Nephron (organoid): ENCODE results near the gene CDH12.

Source experiments
- H3K27ac Mint-ChIP-seq, 3 experiments: 2 replicates each; pipeline ENCODE4 v1.8.0; 2020; ENCODE audit warnings: mixed read lengths in 3 of 3, mild to moderate bottlenecking in 2 of 3, moderate library complexity in 1 of 3
- H3K27me3 Mint-ChIP-seq: 2 replicates; pipeline ENCODE4 v1.8.0; 2021; ENCODE audit warnings: low read depth, mild to moderate bottlenecking, moderate library complexity, mixed read lengths
- H3K36me3 Mint-ChIP-seq: 2 replicates; pipeline ENCODE4 v1.8.0; 2020; ENCODE audit warnings: low read depth, mixed read lengths
- H3K4me1 Mint-ChIP-seq: 2 replicates; pipeline ENCODE4 v1.8.0; 2020; ENCODE audit warnings: mixed read lengths
- H3K4me3 Mint-ChIP-seq, 3 experiments: 2 replicates each; pipeline ENCODE4 v1.8.0; 2020; ENCODE audit warnings: mild to moderate bottlenecking in 3 of 3, mixed read lengths in 3 of 3, moderate library complexity in 2 of 3
- H3K9me3 Mint-ChIP-seq: 2 replicates; pipeline ENCODE4 v1.8.0; 2020; ENCODE audit warnings: mixed read lengths
- CTCF ChIP-seq, 3 experiments: fragments of 200-600 bp; sonication (generic); IDR thresholded peaks; one replicate each; pipeline ENCODE4 v1.5.0; 2021; ENCODE audit warnings: antibody characterized with exemption in 3 of 3; ENCODE audit not compliant: unreplicated experiment in 3 of 3

The CDH12 gene

DNA sequence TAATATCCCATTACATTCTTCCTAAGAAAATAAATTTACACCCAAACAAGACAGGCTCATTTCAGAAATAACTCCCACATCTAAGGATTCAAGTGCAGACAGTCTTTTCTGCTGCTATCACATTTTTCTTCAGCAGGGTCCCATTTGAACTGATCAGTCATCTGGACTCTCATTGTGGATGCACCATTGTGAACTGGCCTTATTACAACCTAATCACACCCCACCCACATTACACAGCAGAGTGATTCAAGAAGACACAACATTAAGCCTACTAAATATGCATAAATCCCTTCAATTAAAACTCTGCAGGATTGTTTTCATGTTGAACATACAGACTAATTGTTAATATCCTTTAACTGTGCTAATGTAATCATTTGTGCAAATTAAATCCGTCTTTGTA lies 146.2 kb downstream of the CDH12 start:
- Mint-ChIP-seq H3K4me1 (no peaks in the 10 kb centered on the region), H3K27me3 (peaks cover 4% of the 10 kb centered on the region), H3K4me3 (no peak overlapping the region), H3K9me3 (no peaks in the 10 kb centered on the region), H3K27ac (no peak overlapping the region), H3K36me3 (no peaks in the 10 kb centered on the region)
- TF ChIP-seq CTCF (IDR thresholded peaks at IDR 0.05; ENCODE audit: unreplicated experiment in 3 of 3) = no peak

GRCh38 chr5:22699319-22699718 lies 153.8 kb downstream of the CDH12 start:
- Mint-ChIP-seq H3K4me3 (no peak overlapping the region), H3K9me3 (no peaks in the 10 kb centered on the region), H3K27me3 (no peaks in the 10 kb centered on the region), H3K27ac (no peak overlapping the region), H3K4me1 (no peaks in the 10 kb centered on the region), H3K36me3 (no peaks in the 10 kb centered on the region)
- TF ChIP-seq CTCF (IDR thresholded peaks at IDR 0.05; ENCODE audit: unreplicated experiment in 3 of 3) = no peak

GRCh38 chr5:22693121-22693520 lies 160.0 kb downstream of the CDH12 start:
- Mint-ChIP-seq H3K4me1 (no peaks in the 10 kb centered on the region), H3K9me3 (no peaks in the 10 kb centered on the region)
- TF ChIP-seq CTCF (IDR thresholded peaks at IDR 0.05; ENCODE audit: unreplicated experiment in 3 of 3) = no peak

DNA sequence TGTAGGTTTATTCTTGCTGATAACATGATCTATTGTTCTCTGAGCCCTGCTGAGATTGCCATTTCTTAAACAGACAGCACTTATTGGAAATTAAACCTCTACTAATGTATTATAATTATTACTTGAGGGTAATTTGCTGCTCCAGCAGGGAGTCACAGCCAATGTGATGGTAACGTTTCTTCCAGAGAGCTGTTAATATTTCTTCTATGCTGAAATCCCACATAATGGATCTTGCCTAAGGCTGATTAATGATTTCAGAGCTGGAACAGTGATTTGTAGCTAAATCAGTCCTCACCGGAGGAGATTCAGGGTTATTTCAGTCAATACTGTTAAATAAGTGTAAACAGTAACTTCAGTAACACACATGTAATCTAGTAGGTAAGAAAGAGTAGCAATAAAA lies 170.1 kb downstream of the CDH12 start:
- Mint-ChIP-seq H3K27me3 (no peaks in the 10 kb centered on the region), H3K27ac (peak overlapping the region in 1 of 3 experiments; percentile 13), H3K4me1 (no peaks in the 10 kb centered on the region), H3K36me3 (no peaks in the 10 kb centered on the region), H3K9me3 (no peaks in the 10 kb centered on the region), H3K4me3 (no peak overlapping the region)
- TF ChIP-seq CTCF (IDR thresholded peaks at IDR 0.05; ENCODE audit: unreplicated experiment in 3 of 3) = no peak

More at GRCh38 chr5:22693121-22693520, 160.0 kb downstream of the CDH12 start:
- Mint-ChIP-seq H3K27me3 (no peaks in the 10 kb centered on the region), H3K4me3 (no peak overlapping the region), H3K36me3 (no peaks in the 10 kb centered on the region), H3K27ac (no peak overlapping the region)

DNA sequence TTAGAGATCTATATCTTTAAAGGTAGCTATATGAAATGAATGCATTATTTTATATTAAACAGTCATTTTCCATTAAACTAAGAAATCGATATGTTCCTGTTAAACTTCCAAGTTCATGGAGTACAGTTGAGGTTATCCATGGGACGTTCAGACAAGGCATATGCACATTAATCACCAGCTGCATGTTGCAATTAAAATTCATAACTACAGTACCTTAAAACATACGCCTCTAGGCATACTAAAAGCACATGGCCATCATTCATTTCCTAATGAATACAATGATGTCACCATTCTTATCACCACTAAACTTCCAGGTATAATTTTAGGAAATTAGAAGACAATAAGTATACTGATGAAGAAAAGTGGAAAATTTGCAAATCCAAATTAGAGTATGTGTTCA lies 174.3 kb downstream of the CDH12 start:
- H3K4me1 Mint-ChIP-seq = no peaks in the 10 kb centered on the region
- H3K27ac Mint-ChIP-seq = no peak overlapping the region
- H3K9me3 Mint-ChIP-seq = no peaks in the 10 kb centered on the region
- TF ChIP-seq CTCF (IDR thresholded peaks at IDR 0.05; ENCODE audit: unreplicated experiment in 3 of 3) = no peak
- H3K4me3 Mint-ChIP-seq = no peak overlapping the region
- no peaks in the 10 kb centered on the region for H3K27me3 Mint-ChIP-seq
- no peaks in the 10 kb centered on the region for H3K36me3 Mint-ChIP-seq

DNA sequence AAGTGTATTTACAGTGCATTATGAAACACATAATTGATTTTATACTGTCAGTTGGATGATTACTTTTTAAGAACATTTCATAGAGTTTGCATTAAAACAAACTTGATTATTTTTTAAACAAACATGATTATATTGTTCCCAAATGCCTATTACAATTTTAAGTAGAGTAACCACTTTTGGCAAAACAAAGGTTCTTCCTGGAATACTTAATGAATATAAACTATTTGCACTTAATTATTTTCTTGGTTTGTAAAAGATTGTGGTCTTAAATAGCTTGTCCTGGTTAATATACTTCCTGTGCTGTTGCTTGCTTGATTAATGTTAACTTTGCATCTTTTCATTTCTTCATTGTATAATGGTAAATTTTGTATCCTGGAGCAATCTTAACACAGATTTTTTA lies 180.0 kb downstream of the CDH12 start:
- Mint-ChIP-seq H3K9me3 (no peaks in the 10 kb centered on the region), H3K27ac (no peak overlapping the region), H3K27me3 (no peaks in the 10 kb centered on the region), H3K36me3 (no peaks in the 10 kb centered on the region), H3K4me1 (no peaks in the 10 kb centered on the region), H3K4me3 (no peak overlapping the region)
- no peak for TF ChIP-seq CTCF (IDR thresholded peaks at IDR 0.05; ENCODE audit: unreplicated experiment in 3 of 3)
